IPS-20b (cell line): Measurements from ENCODE around the gene GTF2H2C.
"Not testable (repeated sequence)": the region's sequence is repeated elsewhere in the genome, so short reads cannot be mapped to it uniquely, and the experiment has no call there.

Experiments
- H3K27ac ChIP-seq: one replicate; pipeline ENCODE4 v1.5.1; 2013; ENCODE audit warnings: low read length
- H3K27me3 ChIP-seq: 2 replicates; pipeline ENCODE4 v1.6.1; 2013; ENCODE audit warnings: mild to moderate bottlenecking, low read length, inconsistent platforms; ENCODE audit not compliant: insufficient read depth
- H3K36me3 ChIP-seq: 2 replicates; pipeline ENCODE4 v1.6.1; 2013; ENCODE audit warnings: low read depth, mild to moderate bottlenecking, inconsistent platforms, low read length, moderate library complexity; ENCODE audit not compliant: insufficient read depth
- H3K4me1 ChIP-seq: 2 replicates; pipeline ENCODE4 v1.6.1; 2013; ENCODE audit warnings: mild to moderate bottlenecking, control low read depth, inconsistent platforms, low read length, moderate library complexity; ENCODE audit not compliant: insufficient read depth
- H3K4me3 ChIP-seq: 2 replicates; pipeline ENCODE4 v1.5.1; 2013; ENCODE audit warnings: mild to moderate bottlenecking, low read length, inconsistent platforms
- H3K9ac ChIP-seq: 2 replicates; pipeline ENCODE4 v1.6.1; 2013; ENCODE audit warnings: low read depth, mild to moderate bottlenecking, inconsistent platforms, low read length, moderate library complexity
- H3K9me3 ChIP-seq: 2 replicates; pipeline ENCODE4 v1.6.1; 2013; ENCODE audit warnings: mild to moderate bottlenecking, low read depth, low read length, inconsistent platforms; ENCODE audit not compliant: insufficient read depth

The GTF2H2C gene

DNA sequence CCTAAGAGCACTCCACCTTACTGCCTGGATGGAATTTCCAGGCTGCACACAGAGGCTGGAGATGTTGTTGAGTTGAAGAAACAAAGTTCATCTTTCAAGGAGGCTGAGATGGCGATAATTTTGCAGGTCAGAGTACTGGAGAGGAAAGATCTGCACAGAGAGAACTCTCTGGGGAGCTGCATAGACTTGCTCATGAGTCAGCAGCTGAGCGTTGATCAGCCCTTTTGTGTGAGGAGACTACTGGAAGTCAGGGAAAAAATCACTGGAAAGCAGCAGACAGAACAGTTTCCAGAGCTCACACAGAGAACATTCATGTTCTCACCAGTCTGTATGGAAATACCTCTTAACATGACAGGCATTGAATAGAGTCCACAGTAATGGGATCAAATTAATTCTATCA, 23.4 kb downstream of the GTF2H2C start:
- H3K9me3 ChIP-seq, H3K4me3 ChIP-seq, H3K27ac ChIP-seq, H3K36me3 ChIP-seq, H3K9ac ChIP-seq, H3K27me3 ChIP-seq, H3K4me1 ChIP-seq: not testable (repeated sequence)

GRCh38 chr5:69596114-69596840, 36.3 kb downstream of the GTF2H2C start:
- not testable (repeated sequence) for H3K27me3 ChIP-seq, H3K4me1 ChIP-seq, H3K36me3 ChIP-seq, H3K9ac ChIP-seq, H3K9me3 ChIP-seq, H3K27ac ChIP-seq, H3K4me3 ChIP-seq

GRCh38 chr5:69601947-69602346, 42.0 kb downstream of the GTF2H2C start:
- H3K9me3 ChIP-seq, H3K27me3 ChIP-seq, H3K36me3 ChIP-seq, H3K4me1 ChIP-seq, H3K27ac ChIP-seq, H3K9ac ChIP-seq, H3K4me3 ChIP-seq: not testable (repeated sequence)

- not testable (repeated sequence) for H3K4me1 ChIP-seq, H3K9me3 ChIP-seq, H3K4me3 ChIP-seq, H3K27ac ChIP-seq, H3K36me3 ChIP-seq, H3K9ac ChIP-seq, H3K27me3 ChIP-seq
These were observed 46.8 kb downstream of the GTF2H2C start for GRCh38 chr5:69606839-69607238.

DNA sequence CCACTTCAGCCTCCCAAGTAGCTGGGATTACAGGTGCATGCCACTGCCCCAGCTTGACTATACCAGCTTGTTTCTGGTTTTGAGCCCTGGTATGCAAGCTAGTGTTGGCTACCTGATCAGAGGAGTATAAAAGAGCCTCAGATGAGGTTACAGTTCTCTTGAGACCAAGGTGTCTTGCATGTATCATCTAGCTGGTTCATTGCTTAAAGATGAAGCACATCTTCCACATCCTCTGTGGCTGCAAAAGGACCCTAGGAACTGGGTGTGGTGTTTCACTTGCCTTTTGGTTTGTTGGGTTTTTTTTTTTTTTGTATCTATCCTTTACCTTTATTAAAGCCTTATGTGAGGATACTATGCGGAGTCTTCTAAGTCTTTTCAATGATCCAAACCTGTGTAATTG, 47.8 kb downstream of the GTF2H2C start:
- H3K4me1 ChIP-seq, H3K27ac ChIP-seq, H3K9me3 ChIP-seq, H3K4me3 ChIP-seq, H3K36me3 ChIP-seq, H3K27me3 ChIP-seq, H3K9ac ChIP-seq: not testable (repeated sequence)

DNA sequence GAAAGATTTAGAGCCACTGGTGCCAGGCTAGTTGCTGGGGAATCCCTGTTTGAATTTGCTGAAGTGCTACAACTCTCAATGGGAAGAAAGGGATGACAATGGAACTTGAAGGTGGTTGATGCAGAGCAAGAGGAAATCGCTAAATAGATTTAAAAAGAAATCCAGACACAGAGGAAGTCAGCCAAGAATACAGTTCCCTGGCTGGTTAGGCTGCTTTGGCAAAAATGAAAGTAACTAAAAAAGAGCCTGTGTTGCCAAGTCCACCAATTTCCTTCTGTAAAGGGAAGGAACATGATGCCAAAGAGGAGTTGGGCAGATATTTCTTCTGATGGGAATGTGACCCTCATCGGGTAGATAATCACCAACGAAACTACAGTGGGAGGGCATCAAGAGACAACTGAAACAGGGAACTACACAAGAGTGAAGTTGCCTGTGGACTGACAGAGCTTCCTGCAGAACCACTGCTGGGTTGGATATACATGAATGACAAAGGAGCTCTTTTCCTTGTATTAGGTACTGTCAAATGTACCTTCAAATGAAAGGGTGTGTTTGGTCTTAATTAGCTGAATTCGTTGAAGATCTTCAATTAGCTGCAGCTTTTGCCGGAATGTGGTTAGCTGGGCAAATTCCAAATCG, 49.0 kb downstream of the GTF2H2C start:
- not testable (repeated sequence) for H3K36me3 ChIP-seq, H3K27ac ChIP-seq

GRCh38 chr5:69614843-69615242, 54.9 kb downstream of the GTF2H2C start:
- H3K9me3 ChIP-seq, H3K4me3 ChIP-seq, H3K9ac ChIP-seq, H3K27ac ChIP-seq, H3K4me1 ChIP-seq, H3K36me3 ChIP-seq, H3K27me3 ChIP-seq: not testable (repeated sequence)

More for the DNA sequence above, 49.0 kb downstream of the GTF2H2C start:
- not testable (repeated sequence) for H3K9ac ChIP-seq, H3K4me3 ChIP-seq, H3K4me1 ChIP-seq, H3K27me3 ChIP-seq, H3K9me3 ChIP-seq

- not testable (repeated sequence) for H3K9ac ChIP-seq, H3K36me3 ChIP-seq, H3K9me3 ChIP-seq, H3K27ac ChIP-seq, H3K4me1 ChIP-seq, H3K4me3 ChIP-seq, H3K27me3 ChIP-seq
These were observed 71.9 kb downstream of the GTF2H2C start for GRCh38 chr5:69631879-69632278.
